ENCODE results near the gene ACAP2.

DNA sequence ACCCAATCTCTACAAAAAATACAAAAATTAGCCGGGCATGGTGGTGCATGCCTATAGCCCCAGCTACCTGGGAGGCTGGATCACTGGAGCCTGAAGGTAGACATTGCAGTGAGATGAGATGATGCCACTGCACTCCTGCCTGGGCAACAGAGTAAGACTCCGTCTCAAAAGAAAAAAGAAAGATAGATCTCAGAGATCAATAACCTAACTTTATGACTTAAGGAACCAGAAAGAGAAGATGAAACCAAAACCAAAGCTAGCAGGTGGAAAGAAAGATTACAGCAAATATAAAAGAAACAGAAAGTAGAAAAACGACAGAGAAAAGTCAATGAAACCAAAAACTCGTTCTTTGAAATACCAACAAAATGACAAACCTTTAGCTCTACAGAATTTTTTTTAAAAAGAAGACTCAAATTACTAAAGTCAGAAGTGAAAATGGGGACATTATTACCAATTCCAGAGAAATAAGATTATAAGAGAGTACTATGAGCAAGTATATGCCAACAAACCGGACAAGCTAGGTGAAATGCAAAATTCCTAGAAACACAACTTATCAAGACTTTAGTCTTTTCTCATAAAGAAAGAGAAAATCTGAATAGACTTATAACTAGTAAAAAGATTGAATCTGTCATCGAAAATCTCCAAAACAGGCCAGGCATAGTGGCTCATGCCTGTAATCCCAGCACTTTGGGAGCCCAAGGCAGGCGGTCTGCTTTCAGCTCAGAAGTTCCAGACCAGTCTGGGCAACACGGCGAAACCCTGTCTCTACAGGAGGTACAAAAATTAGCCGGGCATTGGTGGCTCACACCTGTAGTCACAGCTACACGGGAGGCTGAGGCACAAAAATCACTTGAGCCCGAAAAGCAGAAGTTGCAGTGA lies 35.0 kb downstream of the ACAP2 start:
- TF ChIP-seq, protein P1, sequence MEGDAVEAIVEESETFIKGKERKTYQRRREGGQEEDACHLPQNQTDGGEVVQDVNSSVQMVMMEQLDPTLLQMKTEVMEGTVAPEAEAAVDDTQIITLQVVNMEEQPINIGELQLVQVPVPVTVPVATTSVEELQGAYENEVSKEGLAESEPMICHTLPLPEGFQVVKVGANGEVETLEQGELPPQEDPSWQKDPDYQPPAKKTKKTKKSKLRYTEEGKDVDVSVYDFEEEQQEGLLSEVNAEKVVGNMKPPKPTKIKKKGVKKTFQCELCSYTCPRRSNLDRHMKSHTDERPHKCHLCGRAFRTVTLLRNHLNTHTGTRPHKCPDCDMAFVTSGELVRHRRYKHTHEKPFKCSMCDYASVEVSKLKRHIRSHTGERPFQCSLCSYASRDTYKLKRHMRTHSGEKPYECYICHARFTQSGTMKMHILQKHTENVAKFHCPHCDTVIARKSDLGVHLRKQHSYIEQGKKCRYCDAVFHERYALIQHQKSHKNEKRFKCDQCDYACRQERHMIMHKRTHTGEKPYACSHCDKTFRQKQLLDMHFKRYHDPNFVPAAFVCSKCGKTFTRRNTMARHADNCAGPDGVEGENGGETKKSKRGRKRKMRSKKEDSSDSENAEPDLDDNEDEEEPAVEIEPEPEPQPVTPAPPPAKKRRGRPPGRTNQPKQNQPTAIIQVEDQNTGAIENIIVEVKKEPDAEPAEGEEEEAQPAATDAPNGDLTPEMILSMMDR (IDR thresholded peaks at IDR 0.05; ENCODE audit: insufficient read depth, low read depth, low read length) = no peak
- TF ChIP-seq EZH2 (IDR thresholded peaks at IDR 0.05; ENCODE audit: insufficient read depth, low read length) = no peak
